AG09319 (cell line): Measurements from ENCODE around the gene RIPOR3.

Experiments used
- DNase-seq: peaks from one replicate; pipeline ENCODE4 v3.0.0-alpha.2; 2010; ENCODE audit warnings: low read depth; ENCODE audit errors: extremely low read depth
- TF ChIP-seq, protein P1 (sequence below): IDR thresholded peaks from 2 replicates; pipeline ENCODE4 v1.5.1; 2011; ENCODE audit warnings: low read depth, mild to moderate bottlenecking, inconsistent platforms, low read length, moderate library complexity

Gene RIPOR3

GRCh38 chr20:50607850-50608749, 83.2 kb downstream of the RIPOR3 start:
- TF ChIP-seq, protein P1, sequence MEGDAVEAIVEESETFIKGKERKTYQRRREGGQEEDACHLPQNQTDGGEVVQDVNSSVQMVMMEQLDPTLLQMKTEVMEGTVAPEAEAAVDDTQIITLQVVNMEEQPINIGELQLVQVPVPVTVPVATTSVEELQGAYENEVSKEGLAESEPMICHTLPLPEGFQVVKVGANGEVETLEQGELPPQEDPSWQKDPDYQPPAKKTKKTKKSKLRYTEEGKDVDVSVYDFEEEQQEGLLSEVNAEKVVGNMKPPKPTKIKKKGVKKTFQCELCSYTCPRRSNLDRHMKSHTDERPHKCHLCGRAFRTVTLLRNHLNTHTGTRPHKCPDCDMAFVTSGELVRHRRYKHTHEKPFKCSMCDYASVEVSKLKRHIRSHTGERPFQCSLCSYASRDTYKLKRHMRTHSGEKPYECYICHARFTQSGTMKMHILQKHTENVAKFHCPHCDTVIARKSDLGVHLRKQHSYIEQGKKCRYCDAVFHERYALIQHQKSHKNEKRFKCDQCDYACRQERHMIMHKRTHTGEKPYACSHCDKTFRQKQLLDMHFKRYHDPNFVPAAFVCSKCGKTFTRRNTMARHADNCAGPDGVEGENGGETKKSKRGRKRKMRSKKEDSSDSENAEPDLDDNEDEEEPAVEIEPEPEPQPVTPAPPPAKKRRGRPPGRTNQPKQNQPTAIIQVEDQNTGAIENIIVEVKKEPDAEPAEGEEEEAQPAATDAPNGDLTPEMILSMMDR: no peak
- DNase-seq: no peak

- TF ChIP-seq, protein P1: no peak
- DNase-seq: no peak
Observed at GRCh38 chr20:50607436-50607835, 83.9 kb downstream of the RIPOR3 start.

DNA sequence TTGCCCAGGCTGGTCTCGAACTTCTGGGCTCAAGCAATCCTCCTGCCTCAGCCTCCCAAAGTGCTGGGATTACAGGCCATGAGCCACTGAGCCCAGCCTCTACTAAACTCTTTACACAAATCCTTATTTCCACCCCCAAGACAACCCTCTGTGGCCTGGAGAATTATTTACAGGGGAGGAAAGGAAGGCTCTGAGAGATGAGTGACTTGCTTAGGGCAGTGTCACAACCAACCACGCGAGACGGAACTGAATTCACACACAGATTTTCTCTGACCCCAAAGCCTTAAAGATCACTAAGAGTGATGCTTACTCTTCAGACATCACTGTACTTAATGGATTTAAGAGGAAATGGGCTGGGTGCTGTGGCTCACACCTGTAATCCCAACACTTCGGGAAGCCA, 86.2 kb downstream of the RIPOR3 start:
- TF ChIP-seq, protein P1: no peak
- no peak for DNase-seq

GRCh38 chr20:50604451-50604850, 86.9 kb downstream of the RIPOR3 start:
- TF ChIP-seq, protein P1: no peak

GRCh38 chr20:50602432-50603088, 88.8 kb downstream of the RIPOR3 start:
- no peak for DNase-seq
- TF ChIP-seq, protein P1: no peak

More at GRCh38 chr20:50604451-50604850, 86.9 kb downstream of the RIPOR3 start:
- DNase-seq: no peak

DNA sequence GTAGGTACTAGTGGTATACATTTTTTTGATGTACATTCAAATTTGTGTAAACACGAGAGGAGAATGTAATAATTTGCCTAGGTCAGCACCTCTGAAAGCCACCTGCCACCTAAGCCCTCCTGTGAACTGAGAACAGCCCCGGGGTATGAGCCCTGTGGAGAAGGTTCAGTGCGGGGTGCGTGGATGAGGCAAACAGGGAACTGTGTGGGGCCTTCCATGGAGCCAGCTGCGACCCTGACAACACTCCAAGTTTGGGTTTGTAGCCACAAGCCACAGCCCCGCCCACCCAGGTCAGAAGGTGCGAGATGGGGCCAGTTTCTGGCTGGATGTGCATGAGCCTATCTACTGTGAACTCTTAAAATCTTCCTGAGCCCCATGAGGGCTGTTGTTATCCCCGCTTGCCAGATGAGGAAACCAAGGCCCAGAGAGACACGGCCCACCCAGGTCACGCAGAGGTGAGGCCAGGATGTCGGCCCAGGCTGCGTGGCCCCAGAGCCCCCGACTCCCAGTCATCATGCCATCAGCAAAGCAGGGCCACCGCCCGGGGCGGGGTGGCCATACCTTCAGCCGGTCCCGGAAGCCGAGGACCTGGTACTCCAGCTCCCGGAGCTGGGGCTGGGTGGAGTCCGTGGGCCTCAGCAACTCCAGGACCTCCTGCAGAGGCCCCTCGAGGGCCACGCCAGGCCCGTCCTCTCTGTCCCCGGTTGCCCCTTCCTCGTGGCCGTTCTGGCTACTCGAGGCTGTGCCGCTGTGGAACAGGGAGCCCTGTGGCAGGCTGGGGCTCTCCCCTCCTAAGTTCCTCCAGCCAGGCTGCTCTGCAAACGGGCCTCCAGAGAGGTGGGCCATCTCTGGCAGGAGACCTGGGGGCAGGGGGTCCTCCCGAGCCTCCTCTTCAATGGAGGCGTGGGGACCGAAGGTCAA, 89.6 kb downstream of the RIPOR3 start:
- TF ChIP-seq, protein P1: no peak
- DNase-seq: no peak
